Spleen (tissue), 11 donors: ENCODE data around the gene ADH5. TPM values are rescaled to one million over a fixed set of nuclear protein-coding genes. Genes with fewer than 3 reads are reported as not detected.

Source experiments
- DNase-seq: peaks from one replicate; pipeline ENCODE4 v3.0.0-alpha.2; 2020
- H3K27ac ChIP-seq, 8 donors: fragments of 200-600 bp; sonication (generic) in 7 of 8; 1 replicate in 4 of 8; 2 replicates in 4 of 8; pipeline versions ENCODE4 v1.5.0 to v1.8.0; 2016 to 2021; ENCODE audit warnings: inconsistent platforms in 4 of 8, mild to moderate bottlenecking in 4 of 8, moderate library complexity in 1 of 8
- H3K27me3 ChIP-seq, 7 donors: fragments of 200-600 bp; sonication (generic) in 6 of 7; replicated peaks in 1 of 7; 1 replicate in 4 of 7; 2 replicates in 3 of 7; pipeline versions ENCODE4 v1.5.0 to v1.8.0; 2016 to 2021; ENCODE audit warnings: inconsistent platforms in 3 of 7, mild to moderate bottlenecking in 1 of 7
- H3K36me3 ChIP-seq, 6 donors: fragments of 200-600 bp; sonication (generic) in 5 of 6; 1 replicate in 4 of 6; 2 replicates in 2 of 6; pipeline versions ENCODE4 v1.5.0 to v1.8.0; 2016 to 2021; ENCODE audit warnings: inconsistent platforms in 2 of 6
- H3K4me1 ChIP-seq, 6 donors: fragments of 200-600 bp; sonication (generic) in 5 of 6; 1 replicate in 3 of 6; 2 replicates in 3 of 6; pipeline versions ENCODE4 v1.5.0 to v1.8.0; 2016 to 2021; ENCODE audit warnings: inconsistent platforms in 3 of 6
- H3K4me3 ChIP-seq, 8 donors: fragments of 200-600 bp; sonication (generic) in 7 of 8; 1 replicate in 4 of 8; 2 replicates in 4 of 8; pipeline versions ENCODE4 v1.5.0 to v1.8.0; 2016 to 2021; ENCODE audit warnings: inconsistent platforms in 4 of 8, mild to moderate bottlenecking in 4 of 8, moderate library complexity in 2 of 8
- H3K9me3 ChIP-seq, 8 donors: fragments of 200-600 bp; sonication (generic) in 7 of 8; 1 replicate in 4 of 8; 2 replicates in 4 of 8; pipeline versions ENCODE4 v1.5.0 to v1.8.0; 2016 to 2021; ENCODE audit warnings: inconsistent platforms in 4 of 8
- POLR2A ChIP-seq, 3 donors: fragments of 450-650 bp; IDR thresholded peaks; one replicate each; pipeline ENCODE4 v1.5.1; 2017; ENCODE audit warnings: antibody characterized with exemption in 3 of 3, mild to moderate bottlenecking in 1 of 3
- POLR2AphosphoS5 ChIP-seq, 3 donors: sonication (generic); formaldehyde crosslinking; IDR thresholded peaks; one replicate each; pipeline ENCODE4 v1.5.1; 2017; ENCODE audit warnings: antibody characterized with exemption in 3 of 3
- WGBS, 5 donors: extraction: QIAGEN DNeasy Blood & Tissue Kit in 3 of 5; methylation state at CpG; one replicate each; pipeline versions ENCODE4 v1.1.5 to v1.1.7; 2013 to 2018; 5-methylcytosine and 5-hydroxymethylcytosine counted together
- intact Hi-C: fragments of 100-400 bp; cut with DNase I; formaldehyde crosslinking; loops from one replicate; pipeline ENCODE4 v1.15.0; 2023; ENCODE audit warnings: low total_unique reads
- polyA plus RNA-seq, 3 donors: library from polyadenylated mRNA; stranded (reverse); fragments of 200-250 nt; gene quantifications; one replicate each; pipeline ENCODE4 v1.2.1, GENCODE V29; 2013
- total RNA-seq, 7 donors: library from RNA; depleted of rRNA in 3 of 7; stranded (reverse); fragments of >200 nt in 3 of 7; fragmentation: NEBNext Ultra II Directional in 4 of 7; extraction: Animal tissue kit (Norgen Biotek cat#: 25700) in 4 of 7; gene quantifications; one replicate each; pipeline versions ENCODE4 v1.1.0 to v1.2.1, GENCODE V29; 2016 to 2021
- TF ChIP-seq, protein P1 (sequence below), 11 experiments: fragments of 200-600 bp in 7 of 11; fragments of 450-650 bp in 4 of 11; sonication (generic) in 4 of 11; IDR thresholded peaks in 8 of 11; conservative IDR thresholded peaks in 3 of 11; 1 replicate in 7 of 11; 2 replicates in 4 of 11; pipeline versions ENCODE4 v1.4.0 to v1.8.0; 2016 to 2021; ENCODE audit warnings: antibody characterized with exemption in 11 of 11, inconsistent platforms in 4 of 11, mild to moderate bottlenecking in 1 of 11
- donor health status: healthy with polysubstance abuse.
- donor health status: DM: no; HTN: no; CAD: no; lungs with moderate emphysema.
- donor health status: DM: no; HTN: no; CAD: no.
- donor health status: Bipolar disorder and iron deficiency.
- donor health status: healthy.
- donor health status: DM: no; HTN: no; CAD: no.
- donor health status: DM: yes; HTN: yes; CAD: no.

Gene ADH5
- total and polyA plus RNA-seq, 10 donors: 54.2 to 93.1 (median 74.4) TPM

- Histone ChIP-seq H3K4me3 (no peak overlapping the region), H3K9me3 (peaks cover 3 to 21% (median 17%) of the 10 kb centered on the region in 8 donors), H3K36me3 (peaks cover 0 to 56% (median 2%) of the 10 kb centered on the region in 6 donors), H3K4me1 (peaks cover 0 to 17% (median 12%) of the 10 kb centered on the region in 6 donors), H3K27ac (no peak overlapping the region), H3K27me3 (no peaks in the 10 kb centered on the region)
- intact Hi-C loops: no loop called here
- DNase-seq: no peak
- no peak for TF ChIP-seq POLR2A (IDR thresholded peaks at IDR 0.05)
- TF ChIP-seq, protein P1, sequence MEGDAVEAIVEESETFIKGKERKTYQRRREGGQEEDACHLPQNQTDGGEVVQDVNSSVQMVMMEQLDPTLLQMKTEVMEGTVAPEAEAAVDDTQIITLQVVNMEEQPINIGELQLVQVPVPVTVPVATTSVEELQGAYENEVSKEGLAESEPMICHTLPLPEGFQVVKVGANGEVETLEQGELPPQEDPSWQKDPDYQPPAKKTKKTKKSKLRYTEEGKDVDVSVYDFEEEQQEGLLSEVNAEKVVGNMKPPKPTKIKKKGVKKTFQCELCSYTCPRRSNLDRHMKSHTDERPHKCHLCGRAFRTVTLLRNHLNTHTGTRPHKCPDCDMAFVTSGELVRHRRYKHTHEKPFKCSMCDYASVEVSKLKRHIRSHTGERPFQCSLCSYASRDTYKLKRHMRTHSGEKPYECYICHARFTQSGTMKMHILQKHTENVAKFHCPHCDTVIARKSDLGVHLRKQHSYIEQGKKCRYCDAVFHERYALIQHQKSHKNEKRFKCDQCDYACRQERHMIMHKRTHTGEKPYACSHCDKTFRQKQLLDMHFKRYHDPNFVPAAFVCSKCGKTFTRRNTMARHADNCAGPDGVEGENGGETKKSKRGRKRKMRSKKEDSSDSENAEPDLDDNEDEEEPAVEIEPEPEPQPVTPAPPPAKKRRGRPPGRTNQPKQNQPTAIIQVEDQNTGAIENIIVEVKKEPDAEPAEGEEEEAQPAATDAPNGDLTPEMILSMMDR (IDR thresholded peaks at IDR 0.05 in 8 of 11, conservative IDR thresholded peaks at IDR 0.05 in 3 of 11): no peak
- TF ChIP-seq POLR2AphosphoS5 (IDR thresholded peaks at IDR 0.05): no peak
- 91 to 98% (median 96%) methylated on average over 4 of the region's 4 CpGs for WGBS, 5 donors
These were observed 54.6 kb downstream of the ADH5 start for GRCh38 chr4:99033956-99034355.

DNA sequence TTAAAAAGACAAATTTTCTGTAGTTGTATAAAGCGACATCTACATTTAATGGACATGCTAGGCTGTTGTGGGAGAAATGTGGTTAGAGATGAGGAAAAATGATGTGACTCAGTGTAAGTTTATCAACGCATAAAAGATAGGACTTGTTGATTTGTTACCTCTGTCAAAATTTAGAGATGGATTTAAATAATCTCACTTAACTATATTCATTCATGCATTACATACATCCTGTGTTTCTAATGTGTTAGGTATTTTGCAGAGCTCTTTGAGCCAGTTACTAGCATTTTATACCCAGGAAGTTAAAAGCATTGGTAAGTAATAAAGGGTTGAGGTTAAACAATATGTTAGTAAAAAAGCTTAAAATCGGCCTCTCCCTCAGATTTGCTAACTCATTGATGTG lies 58.7 kb downstream of the ADH5 start:
- intact Hi-C loops: no loop called here
- no peak for DNase-seq
- no peak overlapping the region for H3K27ac ChIP-seq
- H3K27me3 ChIP-seq: no peaks in the 10 kb centered on the region
- H3K4me1 ChIP-seq: peaks cover 4 to 45% (median 16%) of the 10 kb centered on the region in 6 donors
- no peaks in the 10 kb centered on the region for H3K9me3 ChIP-seq
- H3K4me3 ChIP-seq: no peak overlapping the region
- WGBS, 5 donors: 52 to 72% (median 66%) methylated on average over 3 of the region's 3 CpGs
- TF ChIP-seq POLR2AphosphoS5 (IDR thresholded peaks at IDR 0.05) (no peak), POLR2A (IDR thresholded peaks at IDR 0.05) (no peak)
- TF ChIP-seq, protein P1 (IDR thresholded peaks at IDR 0.05 in 8 of 11, conservative IDR thresholded peaks at IDR 0.05 in 3 of 11): no peak
- H3K36me3 ChIP-seq: peaks cover 0 to 23% (median 0%) of the 10 kb centered on the region in 6 donors

GRCh38 chr4:99029018-99029735 lies 59.4 kb downstream of the ADH5 start:
- WGBS, 5 donors: 0 to 95% (median 75%) methylated on average over 1 of the region's 1 CpG
- DNase-seq: no peak
- intact Hi-C loops: no loop called here
- Histone ChIP-seq H3K9me3 (no peaks in the 10 kb centered on the region), H3K4me3 (no peak overlapping the region), H3K36me3 (peaks cover 0 to 16% (median 0%) of the 10 kb centered on the region in 6 donors), H3K27ac (no peak overlapping the region), H3K4me1 (peaks cover 4 to 45% (median 16%) of the 10 kb centered on the region in 6 donors), H3K27me3 (no peaks in the 10 kb centered on the region)
- no peak for TF ChIP-seq POLR2AphosphoS5 (IDR thresholded peaks at IDR 0.05)
- TF ChIP-seq, protein P1 (IDR thresholded peaks at IDR 0.05 in 8 of 11, conservative IDR thresholded peaks at IDR 0.05 in 3 of 11): no peak
- TF ChIP-seq POLR2A (IDR thresholded peaks at IDR 0.05): no peak

GRCh38 chr4:99028187-99028586 lies 60.4 kb downstream of the ADH5 start:
- DNase-seq: no peak
- H3K9me3 ChIP-seq: no peaks in the 10 kb centered on the region
- intact Hi-C loops: no loop called here
- no peak for TF ChIP-seq POLR2A (IDR thresholded peaks at IDR 0.05)
- TF ChIP-seq POLR2AphosphoS5 (IDR thresholded peaks at IDR 0.05): no peak
- TF ChIP-seq, protein P1 (IDR thresholded peaks at IDR 0.05 in 8 of 11, conservative IDR thresholded peaks at IDR 0.05 in 3 of 11): no peak
- no peak overlapping the region for H3K4me3 ChIP-seq
- peaks cover 4 to 45% (median 16%) of the 10 kb centered on the region in 6 donors for H3K4me1 ChIP-seq
- H3K27me3 ChIP-seq: no peaks in the 10 kb centered on the region
- H3K36me3 ChIP-seq: peaks cover 0 to 14% (median 0%) of the 10 kb centered on the region in 6 donors
- no peak overlapping the region for H3K27ac ChIP-seq
